Measurements from ENCODE around the gene OGFR. TPM values are rescaled to one million over a fixed set of nuclear protein-coding genes. Genes with fewer than 3 reads are reported as not detected.

The OGFR gene
- total and polyA plus RNA-seq, 2 donors (not counting 1 experiment from before 2014, with no cell fraction given): 71.7 to 102 TPM

DNA sequence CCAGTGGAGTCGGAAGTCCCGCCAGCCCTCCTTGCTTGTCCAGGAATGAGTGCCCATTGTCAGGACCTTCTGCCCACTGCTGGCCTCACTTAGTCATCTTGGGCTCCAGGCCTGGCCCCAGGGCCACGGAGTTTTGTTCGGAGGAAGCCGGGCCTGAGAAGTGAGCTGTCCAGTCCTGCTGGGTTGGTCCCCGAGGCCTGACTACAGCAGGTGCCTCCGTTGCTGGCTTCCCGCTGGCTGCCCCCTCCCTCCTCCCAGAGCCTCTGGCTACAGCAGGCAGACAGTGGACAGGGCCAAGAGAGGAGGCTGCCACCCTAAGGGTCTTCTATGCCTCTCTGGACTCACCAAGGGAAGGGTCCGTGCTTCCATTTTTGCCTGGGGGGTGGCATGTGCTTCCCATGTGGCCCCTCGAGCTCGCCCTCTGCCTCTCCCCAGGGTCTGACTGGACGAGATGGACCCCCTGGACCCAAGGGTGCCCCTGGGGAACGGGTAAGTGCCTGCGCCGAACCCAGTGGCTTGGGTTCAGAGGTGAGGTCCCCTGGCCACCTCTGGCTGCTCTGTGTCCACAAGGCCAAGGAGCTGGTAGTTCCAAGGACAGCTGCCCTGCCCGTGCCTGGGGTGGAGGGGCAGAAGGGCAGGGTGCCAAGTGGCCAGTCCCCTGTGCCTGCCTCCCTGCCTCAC, 15.0 kb downstream of the OGFR start:
- CTCF ChIA-PET: interaction anchor here (1.9 kb wide), 1 partner anchor 11 kb away, joined by 4 read pairs; no protein-coding TSS in a partner anchor
- TF ChIP-seq EZH2 (IDR thresholded peaks at IDR 0.05; ENCODE audit: borderline replicate concordance, insufficient read depth, low read depth, low read length, poor library complexity, severe bottlenecking) (no peak), CTCF (IDR thresholded peaks at IDR 0.05) (no peak)
- no peak for ATAC-seq (ENCODE audit: low read depth)

More for the DNA sequence above, 15.0 kb downstream of the OGFR start:
- H3K4me3 ChIP-seq (ENCODE audit: control extremely low read depth in 1 of 5, extremely low read depth in 1 of 5, insufficient read depth in 1 of 5, low read depth in 2 of 5, low read length in 4 of 5): no peak overlapping the region
- H4K20me1 ChIP-seq (ENCODE audit: control insufficient read depth, insufficient read depth, low read length, poor library complexity, severe bottlenecking): peaks cover 18% of the 10 kb centered on the region
- peaks cover 16% of the 10 kb centered on the region for H3K4me1 Mint-ChIP-seq
- POLR2A ChIA-PET: no interaction called here
- no peaks in the 10 kb centered on the region for H3K36me3 ChIP-seq (replicated peaks in 1 of 2; ENCODE audit: control extremely low read depth in 1 of 2, control insufficient read depth in 1 of 2, extremely low read depth in 1 of 2, insufficient read depth in 2 of 2, low read length in 1 of 2)
- 83% methylated on average over 14 of the region's 16 CpGs for WGBS (ENCODE audit: insufficient coverage)
- no peak overlapping the region for H3K27ac ChIP-seq (ENCODE audit: low read length in 2 of 2)
- no peak overlapping the region for H3K4me2 ChIP-seq (replicated peaks; ENCODE audit: low read depth, low read length, poor library complexity, severe bottlenecking)
- peaks cover 20 to 22% of the 10 kb centered on the region in 2 donors for H3K4me1 ChIP-seq (ENCODE audit: control insufficient read depth in 2 of 2, insufficient read depth in 2 of 2, low read length in 2 of 2)
- no peak overlapping the region for H3K9ac ChIP-seq (ENCODE audit: low read length)
- intact Hi-C loops (cut with micrococcal nuclease): no loop called here
- H3K27me3 Mint-ChIP-seq: peaks cover 17% of the 10 kb centered on the region
- H3K27me3 ChIP-seq (replicated peaks in 1 of 4; ENCODE audit: control extremely low read depth in 1 of 4, control insufficient read depth in 3 of 4, insufficient read depth in 4 of 4, low read length in 3 of 4): peaks cover 0 to 51% (median 29%) of the 10 kb centered on the region in 4 experiments
- no peak overlapping the region for H3K27ac Mint-ChIP-seq
- H3K9me3 Mint-ChIP-seq (ENCODE audit: insufficient read depth): no peaks in the 10 kb centered on the region
- H3K79me2 ChIP-seq (ENCODE audit: control insufficient read depth, insufficient read depth, low read length): no peaks in the 10 kb centered on the region
- H3K9me3 ChIP-seq (ENCODE audit: control extremely low read depth in 1 of 3, control insufficient read depth in 2 of 3, insufficient read depth in 1 of 3, low read length in 2 of 3): peaks cover 0 to 23% (median 0%) of the 10 kb centered on the region in 3 donors
- H3K4me3 Mint-ChIP-seq: no peak overlapping the region
- H2AFZ ChIP-seq (ENCODE audit: insufficient read depth, low read depth, low read length, poor library complexity, severe bottlenecking): no peak overlapping the region
- no peak for DNase-seq

Data from B cell (primary cell).